GM10847 (cell line): ENCODE measurements around the gene FAM210A.

Source experiments
- POLR2A ChIP-seq: IDR thresholded peaks from 2 replicates; pipeline ENCODE4 v1.6.1; 2011; ENCODE audit not compliant: insufficient read length; ENCODE audit errors: extremely low read depth

FAM210A gene

DNA sequence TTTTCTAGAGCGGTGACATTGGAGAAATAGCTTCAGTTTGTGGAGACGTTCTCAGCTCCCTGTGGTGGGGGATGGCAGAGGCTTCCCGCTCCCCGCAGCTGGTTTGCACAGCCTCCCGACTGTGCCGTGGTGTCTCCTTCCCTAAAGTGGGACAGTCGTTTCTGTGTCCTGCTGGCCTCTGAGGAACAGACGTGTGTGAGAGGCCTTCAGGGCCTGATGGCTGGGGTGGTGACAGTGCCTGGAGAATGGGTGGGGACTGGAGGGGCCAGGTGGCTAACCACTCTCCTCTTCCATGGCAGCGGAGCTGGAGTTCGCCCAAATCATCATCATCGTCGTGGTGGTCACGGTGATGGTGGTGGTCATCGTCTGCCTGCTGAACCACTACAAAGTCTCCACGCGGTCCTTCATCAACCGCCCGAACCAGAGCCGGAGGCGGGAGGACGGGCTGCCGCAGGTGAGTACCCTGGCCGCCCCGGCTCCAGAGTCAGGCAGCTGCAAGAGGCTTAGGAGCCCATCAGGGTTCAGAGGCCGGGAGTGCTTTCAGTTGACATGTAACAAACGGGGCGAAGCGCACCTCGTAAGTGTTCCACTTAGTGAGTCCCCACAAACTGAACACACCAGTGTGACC is 105.4 kb downstream of the FAM210A start:
- no peak for TF ChIP-seq POLR2A

GRCh38 chr18:13620206-13620672 is 106.1 kb downstream of the FAM210A start:
- no peak for TF ChIP-seq POLR2A

DNA sequence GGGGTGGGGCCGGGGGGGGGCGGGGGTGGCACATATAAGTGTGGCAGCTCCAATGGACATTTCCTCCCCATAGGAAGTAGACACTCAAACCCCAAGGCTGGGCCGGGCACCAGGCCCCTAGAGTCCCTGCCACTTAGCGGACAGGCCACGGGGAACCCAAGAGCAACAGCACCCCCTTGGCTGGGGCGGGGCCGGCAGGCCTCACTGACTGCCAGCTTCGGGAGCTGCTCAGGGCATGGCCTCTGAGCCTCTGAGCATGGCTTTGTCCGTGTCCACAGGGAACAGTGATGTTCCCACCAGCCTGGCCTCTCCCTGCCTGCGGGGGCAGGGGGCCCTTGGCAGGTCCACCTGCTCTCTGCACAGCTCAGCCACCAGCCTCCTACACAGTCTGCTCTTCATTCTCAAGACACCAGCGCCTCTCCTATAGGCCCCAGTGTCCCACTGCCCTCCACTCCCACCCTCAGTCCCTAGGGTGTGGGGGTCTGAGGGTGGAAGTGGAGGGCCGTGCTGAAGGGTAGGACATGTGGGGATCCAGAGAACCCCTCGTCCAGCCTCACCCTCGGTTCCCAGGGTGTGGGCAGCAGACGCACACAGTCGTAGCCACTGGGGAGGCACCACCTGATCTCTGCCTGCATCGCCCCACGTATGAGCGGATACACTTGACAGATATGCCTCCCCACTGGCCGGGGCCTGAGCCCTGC is 106.7 kb downstream of the FAM210A start:
- TF ChIP-seq POLR2A: no peak

DNA sequence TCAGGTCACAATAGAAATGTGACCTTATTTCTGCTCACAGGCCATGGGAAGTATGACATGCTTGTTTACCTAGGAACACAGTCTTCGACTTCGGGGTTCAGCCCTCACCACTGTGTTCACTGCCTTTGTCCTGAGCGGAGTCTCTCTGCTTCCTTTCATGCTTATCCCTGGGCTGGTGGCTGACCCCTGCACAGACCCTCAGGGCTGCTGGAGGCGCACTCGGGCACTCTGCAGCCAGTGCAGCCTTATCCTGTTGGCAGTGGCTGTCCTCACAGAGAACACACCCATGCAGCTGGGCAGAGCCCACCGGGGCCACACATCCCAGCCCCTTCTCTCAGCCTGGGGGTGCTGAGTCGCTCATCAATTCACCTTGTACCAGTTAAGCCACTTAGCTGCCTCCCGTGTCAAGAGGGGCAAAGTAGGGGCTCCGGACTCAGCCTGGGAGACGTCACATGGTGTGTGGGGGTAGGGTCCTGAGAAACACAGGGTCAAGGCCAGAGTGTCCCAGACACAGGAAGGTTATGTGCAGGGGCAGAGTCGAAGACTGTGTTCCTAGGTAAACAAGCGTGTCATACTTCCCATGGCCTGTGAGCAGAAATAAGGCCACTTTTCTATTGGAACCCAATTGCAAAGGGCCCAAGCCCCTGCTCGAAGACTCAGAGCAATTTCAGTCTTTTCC is 107.5 kb downstream of the FAM210A start:
- no peak for TF ChIP-seq POLR2A

DNA sequence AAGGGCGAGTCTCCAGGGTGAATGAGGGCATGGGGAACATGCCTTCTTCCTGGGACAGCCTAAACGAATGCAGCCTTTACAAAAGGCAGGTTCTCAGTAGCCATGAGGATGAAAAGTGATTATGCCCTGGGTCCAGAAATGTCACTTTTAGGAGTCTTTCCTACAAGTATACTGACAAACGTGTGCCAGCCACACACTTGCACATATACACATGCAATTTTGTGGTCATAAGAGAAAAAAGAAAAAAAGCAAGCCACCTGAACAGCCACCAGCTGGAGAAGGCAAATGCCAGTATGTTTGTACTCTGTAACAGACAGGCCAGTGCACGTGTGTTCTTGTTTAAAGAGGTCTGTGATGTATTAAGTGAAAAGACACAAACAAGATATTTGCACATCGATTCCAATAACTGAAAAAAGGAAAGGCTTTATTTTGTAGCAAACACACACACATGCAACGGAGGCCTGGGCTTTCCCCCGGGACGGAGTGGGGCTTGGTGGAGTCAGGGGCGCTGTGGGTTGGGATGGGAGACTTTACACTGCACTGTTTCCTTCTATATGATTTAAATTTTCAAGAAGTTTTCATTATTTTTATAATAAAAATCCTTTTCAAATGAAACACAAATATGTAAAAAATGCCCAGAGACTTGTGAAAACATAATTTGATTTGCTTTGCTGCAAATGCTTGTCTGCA is 108.4 kb downstream of the FAM210A start:
- no peak for TF ChIP-seq POLR2A

- TF ChIP-seq POLR2A: no peak
Observed at GRCh38 chr18:13616525-13617035, 109.8 kb downstream of the FAM210A start.

DNA sequence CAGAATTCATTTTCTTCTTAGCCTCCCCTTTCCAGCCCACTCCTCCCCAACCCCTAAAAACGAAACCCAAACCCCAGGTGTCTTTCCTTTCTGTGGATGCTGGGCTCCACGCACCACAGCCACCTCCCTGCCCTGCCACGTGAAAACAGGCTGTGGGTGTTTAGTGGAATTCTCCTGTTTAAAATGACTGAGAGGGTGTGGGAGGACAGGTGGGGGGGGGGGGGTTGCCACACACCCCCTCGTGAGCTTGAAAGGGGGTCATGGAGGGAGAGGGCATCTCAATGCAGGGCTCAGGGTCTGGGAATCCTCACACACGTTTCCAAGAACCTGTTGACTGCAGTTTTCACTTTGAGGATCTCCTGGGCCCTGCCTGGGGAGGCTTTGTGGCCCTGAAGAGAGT is 110.3 kb downstream of the FAM210A start:
- no peak for TF ChIP-seq POLR2A

DNA sequence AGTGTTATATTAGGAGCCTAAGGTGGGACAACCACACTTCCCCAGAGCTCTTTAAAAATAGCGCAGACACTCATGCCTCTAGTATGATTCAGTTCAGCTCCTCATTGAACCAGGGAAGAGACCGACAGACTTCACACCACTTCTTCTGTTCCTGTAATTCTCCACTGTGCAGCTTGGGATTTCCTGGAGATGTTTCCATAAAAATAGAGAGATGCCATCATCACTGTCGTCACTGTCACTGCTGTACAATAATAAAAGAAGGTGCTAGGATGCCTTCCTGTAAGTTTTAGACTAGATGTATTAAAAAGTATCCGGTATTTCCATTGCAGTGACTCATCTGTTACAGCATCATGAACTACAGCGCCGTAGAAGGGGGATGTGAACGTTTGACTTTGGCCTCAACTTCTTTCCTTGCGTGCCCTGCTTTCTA is 110.9 kb downstream of the FAM210A start:
- TF ChIP-seq POLR2A: no peak

- TF ChIP-seq POLR2A: no peak
Observed at GRCh38 chr18:13614641-13615288, 111.6 kb downstream of the FAM210A start.

DNA sequence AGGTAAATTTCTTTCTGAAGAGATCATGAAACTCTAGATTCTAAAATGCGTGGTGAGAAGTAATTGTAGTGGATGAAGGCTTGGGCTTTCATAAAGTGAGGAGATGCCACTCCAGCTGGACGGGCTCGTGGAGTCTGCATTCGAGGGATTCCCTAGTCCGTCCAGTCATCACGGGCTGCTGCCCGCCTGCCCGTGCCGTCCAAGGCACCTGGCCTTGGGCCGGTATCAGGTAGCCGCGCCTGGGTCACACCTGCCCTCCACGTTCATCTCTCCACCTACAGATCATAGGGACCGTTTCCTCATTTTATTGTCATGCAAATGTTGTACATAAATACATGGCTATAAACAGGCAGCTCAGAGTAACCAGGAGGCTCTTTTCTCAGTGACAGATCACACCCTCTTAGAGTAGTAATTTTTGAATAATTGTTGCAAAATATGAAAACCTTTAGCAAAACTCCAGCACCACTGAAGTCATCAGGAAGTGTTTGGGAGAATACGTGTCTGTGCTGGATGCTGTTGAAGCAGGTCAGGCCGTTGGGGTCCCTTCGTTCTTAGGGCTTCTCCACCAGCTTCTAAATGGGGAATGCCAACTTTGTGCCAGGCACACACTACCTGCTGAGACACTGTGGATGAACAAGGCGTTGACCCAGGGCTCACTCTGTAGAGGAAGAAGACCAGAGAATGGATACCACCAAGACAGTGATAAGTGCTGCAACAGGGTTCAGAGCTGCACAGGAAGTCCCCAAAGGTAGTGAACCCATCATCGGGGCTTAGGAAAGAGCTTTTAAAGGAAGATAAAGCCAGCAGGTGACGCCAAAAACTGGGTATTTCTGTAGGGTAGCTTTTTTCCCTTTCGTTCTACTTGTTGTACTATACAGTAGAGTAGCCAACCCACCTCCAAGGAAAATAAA is 112.5 kb downstream of the FAM210A start:
- peak; percentile 11 for TF ChIP-seq POLR2A
